H9 (cell line): Measurements from ENCODE around the gene HOXC13. TPM values are rescaled to one million over a fixed set of nuclear protein-coding genes. Genes with fewer than 3 reads are reported as not detected.
A peak's percentile ranks its signal among the peaks of the same experiment; 100 is the strongest.

ENCODE experiments used
- DNase-seq: peaks from one replicate; pipeline ENCODE4 v3.0.0-alpha.2; 2017
- H2AFZ ChIP-seq: one replicate; pipeline ENCODE4 v1.6.1; 2013; ENCODE audit warnings: mild to moderate bottlenecking, low read length, control low read depth, moderate library complexity
- H2AK5ac ChIP-seq: 2 replicates; pipeline ENCODE4 v1.6.1; 2013; ENCODE audit warnings: low read length, control low read depth, mixed read lengths; ENCODE audit not compliant: insufficient read length
- H2BK120ac ChIP-seq: one replicate; pipeline ENCODE4 v1.6.1; 2013; ENCODE audit warnings: low read depth, mild to moderate bottlenecking, low read length, control low read depth, inconsistent platforms; ENCODE audit not compliant: poor library complexity, severe bottlenecking
- H2BK12ac ChIP-seq: 2 replicates; pipeline ENCODE4 v1.6.1; 2013; ENCODE audit warnings: low read length, control low read depth, mixed read lengths, low read depth; ENCODE audit not compliant: insufficient read length
- H2BK15ac ChIP-seq: 2 replicates; pipeline ENCODE4 v1.6.1; 2013; ENCODE audit warnings: low read depth, low read length, control low read depth
- H2BK20ac ChIP-seq: one replicate; pipeline ENCODE4 v1.6.1; 2013; ENCODE audit warnings: low read depth, mild to moderate bottlenecking, low read length, control low read depth, inconsistent platforms; ENCODE audit not compliant: poor library complexity, severe bottlenecking
- H2BK5ac ChIP-seq: 2 replicates; pipeline ENCODE4 v1.6.1; 2013; ENCODE audit warnings: low read length, control low read depth, mixed read lengths; ENCODE audit not compliant: insufficient read length
- H3K14ac ChIP-seq: 2 replicates; pipeline ENCODE4 v1.6.1; 2013; ENCODE audit warnings: low read length, control low read depth; ENCODE audit not compliant: insufficient read depth
- H3K18ac ChIP-seq: 2 replicates; pipeline ENCODE4 v1.6.1; 2013; ENCODE audit warnings: low read depth, mild to moderate bottlenecking, mixed read lengths, low read length, control low read depth; ENCODE audit not compliant: insufficient read length
- H3K23ac ChIP-seq: 2 replicates; pipeline ENCODE4 v1.6.1; 2013; ENCODE audit warnings: low read length, control low read depth, mixed read lengths, low read depth; ENCODE audit not compliant: insufficient read length
- H3K23me2 ChIP-seq: 2 replicates; pipeline ENCODE4 v1.6.1; 2013; ENCODE audit warnings: low read depth, mild to moderate bottlenecking, mixed read lengths, low read length, control low read depth; ENCODE audit not compliant: insufficient read length, poor library complexity, severe bottlenecking
- H3K27ac ChIP-seq: 2 replicates; pipeline ENCODE4 v1.5.1; 2013; ENCODE audit warnings: low read length, control low read depth, mixed read lengths, low read depth; ENCODE audit not compliant: insufficient read length
- H3K27me3 ChIP-seq: 2 replicates; pipeline ENCODE4 v1.6.1; 2013; ENCODE audit warnings: low read length, control low read depth, inconsistent platforms; ENCODE audit not compliant: insufficient read depth
- H3K4ac ChIP-seq: 2 replicates; pipeline ENCODE4 v1.6.1; 2013; ENCODE audit warnings: low read depth, mild to moderate bottlenecking, control low read depth, inconsistent platforms, low read length, moderate library complexity
- H3K4me1 ChIP-seq: 2 replicates; pipeline ENCODE4 v1.6.1; 2013; ENCODE audit warnings: low read length, control low read depth, inconsistent platforms; ENCODE audit not compliant: insufficient read depth
- H3K4me2 ChIP-seq: 2 replicates; pipeline ENCODE4 v1.6.1; 2013; ENCODE audit warnings: low read length, control low read depth, mixed read lengths; ENCODE audit not compliant: insufficient read length, insufficient read depth
- H3K56ac ChIP-seq: 2 replicates; pipeline ENCODE4 v1.6.1; 2013; ENCODE audit warnings: low read depth, mild to moderate bottlenecking, mixed read lengths, low read length, control low read depth; ENCODE audit not compliant: insufficient read length
- H3K79me1 ChIP-seq: 2 replicates; pipeline ENCODE4 v1.6.1; 2013; ENCODE audit warnings: low read depth, mild to moderate bottlenecking, moderate library complexity, low read length, control low read depth, inconsistent platforms; ENCODE audit not compliant: insufficient read depth, poor library complexity, severe bottlenecking
- H3K79me2 ChIP-seq: 2 replicates; pipeline ENCODE4 v1.6.1; 2013; ENCODE audit warnings: low read length, control low read depth, inconsistent platforms; ENCODE audit not compliant: insufficient read depth
- H3K9ac ChIP-seq: 2 replicates; pipeline ENCODE4 v1.6.1; 2013; ENCODE audit warnings: low read length, control low read depth, mixed read lengths; ENCODE audit not compliant: insufficient read length; ENCODE audit errors: extremely low read depth
- H3K9me3 ChIP-seq: one replicate; pipeline ENCODE4 v1.6.1; 2013; ENCODE audit warnings: low read depth, low read length, inconsistent platforms; ENCODE audit not compliant: control insufficient read depth
- H3T11ph ChIP-seq: one replicate; pipeline ENCODE4 v1.6.1; 2013; ENCODE audit warnings: mild to moderate bottlenecking, low read length, control low read depth, inconsistent platforms
- H4K20me1 ChIP-seq: one replicate; pipeline ENCODE4 v1.6.1; 2013; ENCODE audit not compliant: control insufficient read depth, insufficient read length, insufficient read depth
- H4K5ac ChIP-seq: 2 replicates; pipeline ENCODE4 v1.6.1; 2013; ENCODE audit warnings: low read depth, mild to moderate bottlenecking, mixed read lengths, low read length, control low read depth; ENCODE audit not compliant: insufficient read length
- H4K8ac ChIP-seq: replicated peaks from 2 replicates; pipeline ENCODE4 v1.6.1; 2013; ENCODE audit warnings: low read length, control low read depth, mixed read lengths, low read depth; ENCODE audit not compliant: insufficient read length
- H4K91ac ChIP-seq: 2 replicates; pipeline ENCODE4 v1.6.1; 2013; ENCODE audit warnings: low read depth, mild to moderate bottlenecking, moderate library complexity, mixed read lengths, low read length, control low read depth; ENCODE audit not compliant: insufficient read length
- H3K27ac Mint-ChIP-seq, 3 experiments: 2 replicates in 2 of 3; 3 replicates in 1 of 3; pipeline ENCODE4 v1.8.0; 2020 to 2021; ENCODE audit warnings: mixed read lengths in 3 of 3, mild to moderate bottlenecking in 1 of 3, moderate library complexity in 1 of 3
- H3K27me3 Mint-ChIP-seq: 2 replicates; pipeline ENCODE4 v1.8.0; 2021; ENCODE audit warnings: low read depth, mild to moderate bottlenecking, moderate library complexity, mixed read lengths
- H3K36me3 Mint-ChIP-seq, 3 experiments: 2 replicates in 2 of 3; 3 replicates in 1 of 3; pipeline ENCODE4 v1.8.0; 2020 to 2021; ENCODE audit warnings: low read depth in 3 of 3, mixed read lengths in 3 of 3; ENCODE audit not compliant: insufficient read depth in 1 of 3
- H3K4me1 Mint-ChIP-seq, 2 experiments: 2 replicates each; pipeline ENCODE4 v1.8.0; 2020; ENCODE audit warnings: mixed read lengths in 2 of 2
- H3K4me3 Mint-ChIP-seq, 2 experiments: 2 replicates in 1 of 2; 3 replicates in 1 of 2; pipeline ENCODE4 v1.8.0; 2020 to 2021; ENCODE audit warnings: mild to moderate bottlenecking in 2 of 2, mixed read lengths in 2 of 2, moderate library complexity in 1 of 2
- H3K9me3 Mint-ChIP-seq, 2 experiments: 2 replicates in 1 of 2; 3 replicates in 1 of 2; pipeline ENCODE4 v1.8.0; 2020; ENCODE audit warnings: mild to moderate bottlenecking in 2 of 2, mixed read lengths in 2 of 2, moderate library complexity in 1 of 2
- WGBS: extraction: QIAGEN DNeasy Blood & Tissue Kit; methylation state at CpG from one replicate; pipeline ENCODE4 v1.1.7; 2013; ENCODE audit warnings: missing lambda C conversion rate, low lambda C conversion rate, mixed read lengths; ENCODE audit not compliant: insufficient read length; ENCODE audit errors: extremely low coverage; 5-methylcytosine and 5-hydroxymethylcytosine counted together
- total RNA-seq: library from RNA; stranded (reverse); gene quantifications from 2 replicates; pipeline ENCODE4 v1.2.1, GENCODE V29; 2021
- TF ChIP-seq, protein P1 (sequence below): fragments of 200-600 bp; sonication (generic); conservative IDR thresholded peaks from 3 replicates; pipeline ENCODE4 v1.8.0; 2021; ENCODE audit warnings: antibody characterized with exemption, mild to moderate bottlenecking

The HOXC13 gene
- total RNA-seq, 1 experiment from 2014 or later = not detected

DNA sequence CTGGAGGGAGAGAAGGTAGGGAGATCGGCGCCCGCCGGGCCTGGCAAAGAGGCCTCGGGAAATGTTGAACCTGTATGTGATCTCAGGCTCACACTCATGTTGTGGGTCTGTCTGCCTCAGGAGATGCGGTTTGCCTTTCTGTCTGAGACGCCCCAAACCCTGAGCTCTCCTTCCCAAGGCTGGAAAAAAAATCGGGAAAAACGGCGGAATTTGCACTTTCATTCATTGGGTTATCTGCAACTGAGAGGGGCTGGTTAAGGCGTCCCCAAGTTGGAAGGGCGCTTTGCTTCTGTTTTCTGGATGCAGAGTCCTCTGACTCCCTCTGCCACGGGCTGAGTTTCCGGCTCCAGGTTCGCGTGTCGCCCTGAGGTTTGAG lies 56.4 kb downstream of the HOXC13 start:
- Histone ChIP-seq H3K79me1 (no peaks in the 10 kb centered on the region), H2AK5ac (no peak overlapping the region), H3K56ac (no peak overlapping the region), H3K27me3 (peaks cover 99% of the 10 kb centered on the region), H3K27ac (no peak overlapping the region), H3K79me2 (no peaks in the 10 kb centered on the region), H3T11ph (no peak overlapping the region), H3K4me2 (peak overlapping the region; percentile 41), H3K4me1 (no peaks in the 10 kb centered on the region), H3K9me3 (no peaks in the 10 kb centered on the region), H3K14ac (no peak overlapping the region), H3K23ac (no peak overlapping the region), H4K91ac (no peak overlapping the region), H2BK15ac (no peak overlapping the region), H4K5ac (no peak overlapping the region), H2BK20ac (no peak overlapping the region), H3K9ac (no peak overlapping the region), H2AFZ (no peak overlapping the region), H2BK5ac (no peak overlapping the region), H2BK12ac (no peak overlapping the region), H3K18ac (no peak overlapping the region), H3K23me2 (no peaks in the 10 kb centered on the region), H2BK120ac (no peak overlapping the region), H4K20me1 (no peaks in the 10 kb centered on the region), H3K4ac (no peak overlapping the region), H4K8ac (no peak overlapping the region)
- peak overlapping the region in 1 of 3 experiments; percentile 59; a peak in 1 of 7 replicates for H3K27ac Mint-ChIP-seq
- DNase-seq = no peak
- peaks cover 100% of the 10 kb centered on the region for H3K27me3 Mint-ChIP-seq
- no CpG with 5 or more reads among the region's 17 CpGs for WGBS
- peaks cover 7 to 31% of the 10 kb centered on the region in 2 experiments for H3K4me1 Mint-ChIP-seq
- TF ChIP-seq, protein P1, sequence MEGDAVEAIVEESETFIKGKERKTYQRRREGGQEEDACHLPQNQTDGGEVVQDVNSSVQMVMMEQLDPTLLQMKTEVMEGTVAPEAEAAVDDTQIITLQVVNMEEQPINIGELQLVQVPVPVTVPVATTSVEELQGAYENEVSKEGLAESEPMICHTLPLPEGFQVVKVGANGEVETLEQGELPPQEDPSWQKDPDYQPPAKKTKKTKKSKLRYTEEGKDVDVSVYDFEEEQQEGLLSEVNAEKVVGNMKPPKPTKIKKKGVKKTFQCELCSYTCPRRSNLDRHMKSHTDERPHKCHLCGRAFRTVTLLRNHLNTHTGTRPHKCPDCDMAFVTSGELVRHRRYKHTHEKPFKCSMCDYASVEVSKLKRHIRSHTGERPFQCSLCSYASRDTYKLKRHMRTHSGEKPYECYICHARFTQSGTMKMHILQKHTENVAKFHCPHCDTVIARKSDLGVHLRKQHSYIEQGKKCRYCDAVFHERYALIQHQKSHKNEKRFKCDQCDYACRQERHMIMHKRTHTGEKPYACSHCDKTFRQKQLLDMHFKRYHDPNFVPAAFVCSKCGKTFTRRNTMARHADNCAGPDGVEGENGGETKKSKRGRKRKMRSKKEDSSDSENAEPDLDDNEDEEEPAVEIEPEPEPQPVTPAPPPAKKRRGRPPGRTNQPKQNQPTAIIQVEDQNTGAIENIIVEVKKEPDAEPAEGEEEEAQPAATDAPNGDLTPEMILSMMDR = no peak
- H3K9me3 Mint-ChIP-seq = peaks cover 0 to 3% of the 10 kb centered on the region in 2 experiments; a peak in 2 of 5 replicates
- H3K4me3 Mint-ChIP-seq = peak overlapping the region in 1 of 2 experiments; percentile 73; a peak in 2 of 5 replicates
- no peaks in the 10 kb centered on the region for H3K36me3 Mint-ChIP-seq
